Measurements from ENCODE around the gene NOCT.
"Not testable (repeated sequence)": the region's sequence is repeated elsewhere in the genome, so short reads cannot be mapped to it uniquely, and the experiment has no call there.

The NOCT gene

GRCh38 chr4:139053909-139054308 lies 38.3 kb downstream of the NOCT start:
- DNase-seq = no peak

- no peak for DNase-seq
These were observed 39.4 kb downstream of the NOCT start for GRCh38 chr4:139054791-139055505.

- DNase-seq = not testable (repeated sequence)
These were observed 43.4 kb downstream of the NOCT start for GRCh38 chr4:139059026-139059425.

- DNase-seq = no peak
These were observed 45.0 kb downstream of the NOCT start for GRCh38 chr4:139060591-139060990.

GRCh38 chr4:139076016-139076744 lies 60.6 kb downstream of the NOCT start:
- no peak for DNase-seq

- no peak for DNase-seq
These were observed 62.2 kb downstream of the NOCT start for GRCh38 chr4:139077567-139078355.

GRCh38 chr4:139078926-139079325 lies 63.3 kb downstream of the NOCT start:
- no peak for DNase-seq

- peak; percentile 81 for DNase-seq
These were observed 67.4 kb downstream of the NOCT start for GRCh38 chr4:139082750-139083606.

GRCh38 chr4:139083607-139083955 lies 68.0 kb downstream of the NOCT start:
- peak; percentile 18 for DNase-seq

GRCh38 chr4:139083956-139084803 lies 68.6 kb downstream of the NOCT start:
- peak; percentile 22 for DNase-seq

- no peak for DNase-seq
These were observed 69.2 kb downstream of the NOCT start for GRCh38 chr4:139084804-139085093.

GRCh38 chr4:139085141-139085540 lies 69.6 kb downstream of the NOCT start:
- DNase-seq = no peak

GRCh38 chr4:139092271-139092670 lies 76.7 kb downstream of the NOCT start:
- no peak for DNase-seq

Measured in NCI-H2107 (cell line).